COLO829 (cell line): ENCODE measurements around the gene NGDN.
A peak's percentile ranks its signal among the peaks of the same experiment; 100 is the strongest.

Experiments
- DNase-seq: peaks from one replicate; pipeline ENCODE4 v3.0.0; 2012; ENCODE audit warnings: low spot score

NGDN gene

GRCh38 chr14:23478109-23478759 lies 8.7 kb downstream of the NGDN start:
- peak; percentile 62 for DNase-seq

GRCh38 chr14:23481362-23481970 lies 12.0 kb downstream of the NGDN start:
- no peak for DNase-seq

GRCh38 chr14:23481979-23482822 lies 12.7 kb downstream of the NGDN start:
- DNase-seq: no peak

GRCh38 chr14:23482823-23483148 lies 13.3 kb downstream of the NGDN start:
- no peak for DNase-seq

GRCh38 chr14:23483236-23483854 lies 13.8 kb downstream of the NGDN start:
- DNase-seq: no peak

GRCh38 chr14:23485326-23485725 lies 15.8 kb downstream of the NGDN start:
- DNase-seq: no peak

GRCh38 chr14:23486036-23486435 lies 16.5 kb downstream of the NGDN start:
- DNase-seq: no peak

- DNase-seq: no peak
These were observed 17.7 kb downstream of the NGDN start for GRCh38 chr14:23487216-23487615.

GRCh38 chr14:23492618-23493272 lies 23.2 kb downstream of the NGDN start:
- DNase-seq: no peak

GRCh38 chr14:23494223-23494622 lies 24.7 kb downstream of the NGDN start:
- no peak for DNase-seq

GRCh38 chr14:23512156-23512555 lies 42.7 kb downstream of the NGDN start:
- no peak for DNase-seq

- no peak for DNase-seq
These were observed 43.7 kb downstream of the NGDN start for GRCh38 chr14:23513005-23513817.

GRCh38 chr14:23513818-23514643 lies 44.5 kb downstream of the NGDN start:
- no peak for DNase-seq

GRCh38 chr14:23514644-23514957 lies 45.1 kb downstream of the NGDN start:
- no peak for DNase-seq

GRCh38 chr14:23517650-23518326 lies 48.3 kb downstream of the NGDN start:
- DNase-seq: no peak

GRCh38 chr14:23518709-23519108 lies 49.2 kb downstream of the NGDN start:
- DNase-seq: no peak

- no peak for DNase-seq
These were observed 51.5 kb downstream of the NGDN start for GRCh38 chr14:23520899-23521533.

- DNase-seq: no peak
These were observed 52.5 kb downstream of the NGDN start for GRCh38 chr14:23521785-23522640.
